Right lobe of liver (tissue), 6 donors: ENCODE results near the gene USP38. TPM values are rescaled to one million over a fixed set of nuclear protein-coding genes. Genes with fewer than 3 reads are reported as not detected.

Experiments
- ATAC-seq, 4 donors: fragments of 200-7000 bp; cut with Tn5 transposase; one replicate each; pipeline ENCODE4 v1.9.1; 2020; ENCODE audit warnings: mild to moderate bottlenecking in 4 of 4, moderate library complexity in 4 of 4
- DNase-seq, 3 donors: peaks; one replicate each; pipeline ENCODE4 v3.0.0-alpha.2; 2020
- H3K27ac ChIP-seq, 3 donors: fragments of 200-600 bp; one replicate each; pipeline ENCODE4 v1.8.0; 2022
- H3K27me3 ChIP-seq, 2 donors: fragments of 200-600 bp; one replicate each; pipeline ENCODE4 v1.8.0; 2022
- H3K36me3 ChIP-seq, 4 donors: fragments of 200-600 bp; sonication (generic) in 1 of 4; one replicate each; pipeline versions ENCODE4 v1.5.1 to v1.8.0; 2017 to 2022; ENCODE audit warnings: control low read depth in 1 of 4
- H3K4me1 ChIP-seq, 4 donors: fragments of 200-600 bp; sonication (generic) in 1 of 4; one replicate each; pipeline versions ENCODE4 v1.5.1 to v1.8.0; 2017 to 2022; ENCODE audit warnings: control low read depth in 1 of 4
- H3K4me3 ChIP-seq, 3 donors: fragments of 200-600 bp; one replicate each; pipeline ENCODE4 v1.8.0; 2022
- H3K9me3 ChIP-seq, 4 donors: fragments of 200-600 bp; sonication (generic) in 1 of 4; one replicate each; pipeline versions ENCODE4 v1.5.1 to v1.8.0; 2017 to 2022; ENCODE audit warnings: control low read depth in 1 of 4
- POLR2A ChIP-seq: fragments of 450-650 bp; IDR thresholded peaks from one replicate; pipeline ENCODE4 v1.6.1; 2017; ENCODE audit warnings: antibody characterized with exemption, mild to moderate bottlenecking
- WGBS: methylation state at CpG from one replicate; pipeline ENCODE4 v1.1.6; 2018; ENCODE audit warnings: low coverage, low lambda C conversion rate; ENCODE audit not compliant: insufficient coverage; ENCODE audit errors: missing lambda C conversion rate; 5-methylcytosine and 5-hydroxymethylcytosine counted together
- intact Hi-C, 2 donors: fragments of 100-400 bp; cut with DNase I; formaldehyde crosslinking; loops; one replicate each; pipeline versions ENCODE4 v1.11.2 to v1.14.1; 2022
- total RNA-seq, 6 experiments: library from RNA; depleted of rRNA in 2 of 6; stranded (reverse); fragments of >200 nt in 2 of 6; fragmentation: NEBNext Ultra II Directional in 3 of 6; extraction: Animal tissue kit (Norgen Biotek cat#: 25700) in 3 of 6; gene quantifications; one replicate each; pipeline versions ENCODE4 v1.1.0 to v1.2.4, GENCODE V29; 2016 to 2023
- TF ChIP-seq, protein P1 (sequence below), 4 donors: fragments of 200-600 bp in 3 of 4; fragments of 450-650 bp in 1 of 4; IDR thresholded peaks; one replicate each; pipeline versions ENCODE4 v1.5.1 to v1.8.0; 2016 to 2022; ENCODE audit warnings: antibody characterized with exemption in 4 of 4, mild to moderate bottlenecking in 2 of 4
- donor health status: DM: no; HTN: yes; CAD: no.
- donor health status: DM: no; HTN: no; CAD: no.
- donor health status: DM: no; HTN: no; CAD: no.
- donor health status: DM: no; HTN: yes; CAD: no.
- donor health status: DM: no; HTN: yes; CAD: no.

Gene USP38
- total RNA-seq, 6 experiments from 2014 or later = 21.0 to 24.6 (median 21.4) TPM

DNA sequence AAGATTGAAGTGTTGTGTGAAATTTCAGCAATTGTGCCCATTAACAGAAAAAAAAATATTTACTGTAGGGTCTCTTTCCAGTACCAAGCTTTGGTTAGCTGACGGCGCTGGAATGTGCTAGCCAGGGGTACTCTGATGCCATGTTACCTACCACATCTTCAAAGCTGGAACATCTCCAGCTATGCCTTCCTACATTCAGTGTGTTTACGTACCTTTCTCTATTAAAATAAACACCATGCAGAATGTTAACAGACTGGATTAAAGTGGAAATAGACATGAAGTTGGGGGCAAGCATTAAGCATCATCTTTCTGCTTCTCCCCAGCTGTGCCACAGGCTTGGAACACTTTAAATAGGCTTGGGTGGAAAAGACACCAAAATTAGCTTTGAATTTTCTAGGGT, 65.9 kb downstream of the USP38 start:
- DNase-seq (no peak), ATAC-seq (no peak)
- Histone ChIP-seq H3K36me3 (no peaks in the 10 kb centered on the region), H3K4me1 (no peaks in the 10 kb centered on the region), H3K4me3 (no peak overlapping the region), H3K27me3 (no peaks in the 10 kb centered on the region), H3K27ac (no peak overlapping the region), H3K9me3 (no peaks in the 10 kb centered on the region)
- intact Hi-C loops = no loop called here
- TF ChIP-seq, protein P1, sequence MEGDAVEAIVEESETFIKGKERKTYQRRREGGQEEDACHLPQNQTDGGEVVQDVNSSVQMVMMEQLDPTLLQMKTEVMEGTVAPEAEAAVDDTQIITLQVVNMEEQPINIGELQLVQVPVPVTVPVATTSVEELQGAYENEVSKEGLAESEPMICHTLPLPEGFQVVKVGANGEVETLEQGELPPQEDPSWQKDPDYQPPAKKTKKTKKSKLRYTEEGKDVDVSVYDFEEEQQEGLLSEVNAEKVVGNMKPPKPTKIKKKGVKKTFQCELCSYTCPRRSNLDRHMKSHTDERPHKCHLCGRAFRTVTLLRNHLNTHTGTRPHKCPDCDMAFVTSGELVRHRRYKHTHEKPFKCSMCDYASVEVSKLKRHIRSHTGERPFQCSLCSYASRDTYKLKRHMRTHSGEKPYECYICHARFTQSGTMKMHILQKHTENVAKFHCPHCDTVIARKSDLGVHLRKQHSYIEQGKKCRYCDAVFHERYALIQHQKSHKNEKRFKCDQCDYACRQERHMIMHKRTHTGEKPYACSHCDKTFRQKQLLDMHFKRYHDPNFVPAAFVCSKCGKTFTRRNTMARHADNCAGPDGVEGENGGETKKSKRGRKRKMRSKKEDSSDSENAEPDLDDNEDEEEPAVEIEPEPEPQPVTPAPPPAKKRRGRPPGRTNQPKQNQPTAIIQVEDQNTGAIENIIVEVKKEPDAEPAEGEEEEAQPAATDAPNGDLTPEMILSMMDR (IDR thresholded peaks at IDR 0.05) = no peak
- no peak for TF ChIP-seq POLR2A
- 76% methylated on average over 3 of the region's 3 CpGs for WGBS

DNA sequence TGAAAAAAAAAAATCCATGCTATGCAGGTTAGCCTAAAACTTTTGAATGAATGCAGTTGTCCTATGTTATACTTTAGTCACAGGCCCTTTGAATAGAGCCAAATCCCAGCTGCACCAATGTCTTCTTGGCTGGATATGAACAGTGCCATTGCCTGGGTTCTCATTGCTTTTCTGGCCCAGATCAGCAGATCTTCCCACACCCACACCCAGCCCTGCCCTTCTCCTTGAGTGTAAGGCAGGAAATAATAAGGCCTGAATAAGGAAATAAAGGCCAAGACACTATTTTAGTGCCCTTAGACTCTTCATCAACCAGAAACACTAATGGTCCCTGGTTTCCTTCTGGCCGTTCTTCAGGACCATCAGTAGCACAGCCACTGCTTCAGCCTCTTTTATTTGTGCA, 66.6 kb downstream of the USP38 start:
- Histone ChIP-seq H3K27ac (no peak overlapping the region), H3K27me3 (no peaks in the 10 kb centered on the region), H3K36me3 (no peaks in the 10 kb centered on the region), H3K4me3 (no peak overlapping the region), H3K4me1 (no peaks in the 10 kb centered on the region), H3K9me3 (no peaks in the 10 kb centered on the region)
- no peak for TF ChIP-seq POLR2A
- TF ChIP-seq, protein P1 (IDR thresholded peaks at IDR 0.05) = no peak
- WGBS = 70% methylated on average over 1 of the region's 1 CpG
- DNase-seq (no peak), ATAC-seq (no peak)
- intact Hi-C loops = no loop called here

DNA sequence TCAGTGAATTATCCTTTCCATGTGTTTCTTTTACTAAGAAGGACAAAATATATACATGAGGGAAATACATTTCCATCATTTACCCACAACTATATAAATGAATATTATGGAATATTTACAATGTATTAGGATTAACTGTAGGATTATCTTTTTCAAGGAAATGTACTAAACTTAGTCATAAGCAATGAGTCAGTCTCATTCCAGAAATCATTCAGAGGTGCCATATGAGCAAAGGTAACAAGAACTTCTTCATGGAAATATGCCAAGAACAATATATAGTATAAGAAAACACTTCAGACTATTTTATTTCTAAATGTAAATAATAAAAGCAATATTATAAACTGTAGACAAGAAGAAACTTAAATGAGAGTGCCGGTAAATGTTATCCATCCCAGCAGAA, 67.1 kb downstream of the USP38 start:
- Histone ChIP-seq H3K27me3 (no peaks in the 10 kb centered on the region), H3K9me3 (no peaks in the 10 kb centered on the region), H3K4me1 (no peaks in the 10 kb centered on the region), H3K36me3 (no peaks in the 10 kb centered on the region), H3K27ac (no peak overlapping the region), H3K4me3 (no peak overlapping the region)
- DNase-seq (no peak), ATAC-seq (no peak)
- intact Hi-C loops = no loop called here
- TF ChIP-seq, protein P1 (IDR thresholded peaks at IDR 0.05) = no peak
- no peak for TF ChIP-seq POLR2A
- WGBS = 67% methylated on average over 1 of the region's 1 CpG

DNA sequence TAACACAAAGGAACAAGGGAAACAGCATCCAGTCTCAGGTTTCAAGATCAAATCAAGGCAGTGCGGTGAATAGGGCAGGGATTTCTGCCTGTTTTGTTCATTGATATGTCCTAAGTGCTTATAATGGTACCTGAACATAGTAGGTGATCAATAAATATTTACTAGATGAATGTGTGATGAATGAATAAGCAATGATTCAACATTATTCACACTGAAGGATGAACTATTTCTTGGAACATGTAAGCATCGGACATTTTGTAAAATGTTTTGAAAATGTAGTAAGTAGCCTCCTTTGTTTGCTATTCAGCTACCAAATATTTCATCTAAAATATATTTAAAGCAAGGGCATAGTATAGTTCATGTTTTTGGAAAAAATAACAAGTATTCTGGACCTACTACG, 67.8 kb downstream of the USP38 start:
- no peaks in the 10 kb centered on the region for H3K36me3 ChIP-seq
- 78% methylated on average over 3 of the region's 3 CpGs for WGBS
- H3K4me3 ChIP-seq = no peak overlapping the region
- intact Hi-C loops = no loop called here
- DNase-seq = no peak
- no peaks in the 10 kb centered on the region for H3K27me3 ChIP-seq
- no peaks in the 10 kb centered on the region for H3K9me3 ChIP-seq
- H3K27ac ChIP-seq = no peak overlapping the region
- ATAC-seq = no peak
- TF ChIP-seq, protein P1 (IDR thresholded peaks at IDR 0.05) = no peak
- TF ChIP-seq POLR2A = no peak
- no peaks in the 10 kb centered on the region for H3K4me1 ChIP-seq

DNA sequence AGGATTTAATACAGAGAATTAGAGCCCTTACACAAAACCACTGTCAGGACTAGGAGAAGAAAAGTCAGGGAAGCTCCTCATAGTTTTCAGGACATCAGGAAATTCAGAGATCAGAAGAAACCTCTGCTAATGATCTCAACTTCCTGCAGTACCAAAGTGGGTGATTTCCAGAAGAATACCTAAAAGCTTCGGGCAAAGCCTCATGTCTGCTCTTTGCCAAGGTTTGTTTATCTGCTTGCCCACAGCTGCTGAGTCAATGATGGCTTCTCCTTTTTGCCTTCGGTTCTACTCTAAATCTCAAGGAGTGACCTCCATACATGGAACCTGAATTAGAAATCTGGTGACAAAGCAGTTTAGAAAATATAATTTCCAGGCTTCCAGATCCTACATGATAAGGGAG, 68.4 kb downstream of the USP38 start:
- 66% methylated on average over 2 of the region's 2 CpGs for WGBS
- TF ChIP-seq, protein P1 (IDR thresholded peaks at IDR 0.05) = no peak
- no peak for TF ChIP-seq POLR2A
- Histone ChIP-seq H3K9me3 (no peaks in the 10 kb centered on the region), H3K36me3 (no peaks in the 10 kb centered on the region), H3K27me3 (no peaks in the 10 kb centered on the region), H3K4me3 (no peak overlapping the region), H3K27ac (no peak overlapping the region), H3K4me1 (no peaks in the 10 kb centered on the region)
- DNase-seq (no peak), ATAC-seq (no peak)
- intact Hi-C loops = no loop called here
